GM12874 (cell line): ENCODE measurements around the gene DENND2C.

Experiments used
- CTCF ChIP-seq: IDR thresholded peaks from 2 replicates; pipeline ENCODE4 v1.5.1; 2011; ENCODE audit warnings: low read depth, mild to moderate bottlenecking, control low read depth, low read length, moderate library complexity; ENCODE audit not compliant: insufficient read depth

DENND2C gene

GRCh38 chr1:114623364-114623763, 46.5 kb downstream of the DENND2C start:
- no peak for TF ChIP-seq CTCF

- TF ChIP-seq CTCF: no peak
Measured at GRCh38 chr1:114620419-114620818, 49.4 kb downstream of the DENND2C start.

- TF ChIP-seq CTCF: no peak
Measured at GRCh38 chr1:114618606-114619005, 51.2 kb downstream of the DENND2C start.

- no peak for TF ChIP-seq CTCF
Measured at GRCh38 chr1:114610546-114611245, 59.2 kb downstream of the DENND2C start.

GRCh38 chr1:114609826-114610225, 60.0 kb downstream of the DENND2C start:
- no peak for TF ChIP-seq CTCF

- no peak for TF ChIP-seq CTCF
Measured at GRCh38 chr1:114609026-114609425, 60.8 kb downstream of the DENND2C start.

- no peak for TF ChIP-seq CTCF
Measured at GRCh38 chr1:114607223-114607622, 62.6 kb downstream of the DENND2C start.
